GM12875 (cell line): ENCODE data around the gene OR6N1.

Source experiments
- H3K4me3 ChIP-seq: one replicate; pipeline ENCODE4 v1.5.1; 2011; ENCODE audit warnings: low read depth, low read length, control low read depth
- TF ChIP-seq, protein P1 (sequence below): IDR thresholded peaks from 2 replicates; pipeline ENCODE4 v1.5.1; 2011; ENCODE audit warnings: low read depth, mild to moderate bottlenecking, control low read depth, inconsistent platforms, low read length, moderate library complexity, borderline replicate concordance; ENCODE audit not compliant: insufficient read depth

OR6N1 gene, protein sequence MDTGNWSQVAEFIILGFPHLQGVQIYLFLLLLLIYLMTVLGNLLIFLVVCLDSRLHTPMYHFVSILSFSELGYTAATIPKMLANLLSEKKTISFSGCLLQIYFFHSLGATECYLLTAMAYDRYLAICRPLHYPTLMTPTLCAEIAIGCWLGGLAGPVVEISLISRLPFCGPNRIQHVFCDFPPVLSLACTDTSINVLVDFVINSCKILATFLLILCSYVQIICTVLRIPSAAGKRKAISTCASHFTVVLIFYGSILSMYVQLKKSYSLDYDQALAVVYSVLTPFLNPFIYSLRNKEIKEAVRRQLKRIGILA

DNA sequence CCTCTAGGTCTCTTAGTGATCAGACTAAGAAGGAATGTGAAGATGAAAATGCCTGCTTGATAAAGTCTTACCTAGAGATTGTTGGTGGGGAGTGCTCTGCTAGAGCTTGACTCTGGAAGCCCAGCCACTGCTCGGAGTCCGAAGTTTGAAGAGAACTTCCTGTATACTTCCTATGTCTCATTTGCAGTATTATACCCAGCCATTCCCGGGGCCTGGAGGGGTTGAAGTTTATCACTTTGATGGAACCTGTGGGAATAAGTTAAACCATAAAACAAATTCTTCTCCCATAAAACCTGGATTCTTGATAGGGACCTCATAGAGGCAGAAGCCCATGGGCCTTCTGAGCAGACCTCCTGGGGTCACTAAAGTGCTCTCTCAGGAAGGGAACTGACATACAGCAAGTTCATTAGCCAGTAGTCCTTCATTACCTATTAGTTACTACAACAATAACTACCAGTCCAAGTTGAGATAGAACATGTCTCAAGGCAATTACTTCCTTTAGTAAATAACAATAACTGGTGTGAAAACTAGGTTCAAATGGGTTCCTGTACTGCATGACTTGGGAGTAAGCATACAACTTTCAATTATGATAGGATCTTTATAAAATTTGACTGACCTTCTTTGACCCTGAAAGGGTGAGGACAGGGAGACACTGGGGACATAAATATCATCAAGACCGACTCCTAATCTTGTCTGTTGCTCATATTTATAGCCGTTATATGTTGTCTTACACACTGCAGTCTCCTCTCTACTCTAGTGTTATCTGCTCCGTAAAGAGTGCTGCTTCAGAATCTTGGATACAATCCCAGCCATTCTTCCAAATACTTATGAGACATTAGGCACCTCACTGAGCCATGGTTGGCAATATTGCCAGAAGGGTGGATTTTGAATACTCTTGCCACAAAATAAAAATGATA lies at the start of gene OR6N1:
OR6N1 (minus strand) TSS at position 246 of the 917 bp plus-strand sequence. CDS start 5,513 bp downstream, outside the sequence.
- TF ChIP-seq, protein P1, sequence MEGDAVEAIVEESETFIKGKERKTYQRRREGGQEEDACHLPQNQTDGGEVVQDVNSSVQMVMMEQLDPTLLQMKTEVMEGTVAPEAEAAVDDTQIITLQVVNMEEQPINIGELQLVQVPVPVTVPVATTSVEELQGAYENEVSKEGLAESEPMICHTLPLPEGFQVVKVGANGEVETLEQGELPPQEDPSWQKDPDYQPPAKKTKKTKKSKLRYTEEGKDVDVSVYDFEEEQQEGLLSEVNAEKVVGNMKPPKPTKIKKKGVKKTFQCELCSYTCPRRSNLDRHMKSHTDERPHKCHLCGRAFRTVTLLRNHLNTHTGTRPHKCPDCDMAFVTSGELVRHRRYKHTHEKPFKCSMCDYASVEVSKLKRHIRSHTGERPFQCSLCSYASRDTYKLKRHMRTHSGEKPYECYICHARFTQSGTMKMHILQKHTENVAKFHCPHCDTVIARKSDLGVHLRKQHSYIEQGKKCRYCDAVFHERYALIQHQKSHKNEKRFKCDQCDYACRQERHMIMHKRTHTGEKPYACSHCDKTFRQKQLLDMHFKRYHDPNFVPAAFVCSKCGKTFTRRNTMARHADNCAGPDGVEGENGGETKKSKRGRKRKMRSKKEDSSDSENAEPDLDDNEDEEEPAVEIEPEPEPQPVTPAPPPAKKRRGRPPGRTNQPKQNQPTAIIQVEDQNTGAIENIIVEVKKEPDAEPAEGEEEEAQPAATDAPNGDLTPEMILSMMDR, result no peak
- H3K4me3 ChIP-seq, result no peak within 1 kb of the TSS

DNA sequence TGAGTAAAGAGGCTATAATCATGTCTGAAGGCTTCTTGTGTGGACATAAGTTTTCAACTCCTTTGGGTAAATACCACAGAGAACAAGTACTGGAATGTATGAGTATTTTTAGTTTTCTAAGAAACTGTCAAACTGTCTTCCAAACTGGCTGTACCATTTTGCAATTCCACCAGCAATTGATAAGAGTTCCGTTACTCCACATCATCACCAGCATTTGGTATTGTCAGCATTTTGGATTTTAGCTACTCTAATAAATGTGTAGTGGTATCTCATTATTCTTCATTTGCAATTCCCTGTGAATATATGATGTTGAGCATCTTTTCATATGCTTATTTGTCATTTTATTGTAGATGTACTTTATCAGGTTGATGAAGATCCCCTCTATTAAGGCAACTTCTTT lies 49.7 kb upstream of the OR6N1 start:
- H3K4me3 ChIP-seq, result no peak overlapping the region
- TF ChIP-seq, protein P1, result no peak

- TF ChIP-seq, protein P1, result no peak
- H3K4me3 ChIP-seq, result no peak overlapping the region
These were observed 47.8 kb upstream of the OR6N1 start for GRCh38 chr1:158819461-158820443.

DNA sequence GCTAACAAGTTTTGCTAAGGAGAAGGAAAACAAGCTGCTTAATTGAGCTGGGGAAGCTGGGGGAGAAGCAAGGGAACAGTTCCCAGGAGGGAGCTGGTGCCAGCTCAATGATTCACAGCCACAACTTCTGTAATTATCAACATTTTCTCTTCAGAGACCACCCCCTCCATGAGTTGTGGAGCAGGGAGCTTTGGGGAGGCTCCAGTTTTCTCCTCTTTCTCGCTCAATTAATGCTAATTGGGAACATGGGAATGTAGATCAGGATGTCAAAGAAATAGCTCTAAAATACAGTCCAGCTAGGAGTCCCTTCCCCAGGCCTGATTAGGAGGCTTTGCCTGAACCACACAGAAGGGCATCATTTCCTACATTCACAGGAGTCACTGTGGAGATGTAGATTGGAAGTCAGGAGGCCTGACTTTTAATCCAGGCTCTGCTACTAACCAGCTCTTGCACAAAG lies 47.0 kb upstream of the OR6N1 start:
- H3K4me3 ChIP-seq, result no peak overlapping the region
- TF ChIP-seq, protein P1, result no peak

- TF ChIP-seq, protein P1, result no peak
- no peak overlapping the region for H3K4me3 ChIP-seq
These were observed 46.6 kb upstream of the OR6N1 start for GRCh38 chr1:158818560-158818959.

GRCh38 chr1:158814970-158815369 lies 43.0 kb upstream of the OR6N1 start:
- H3K4me3 ChIP-seq, result no peak overlapping the region
- TF ChIP-seq, protein P1, result no peak
